ENCODE measurements around the gene DNAH14. TPM values are rescaled to one million over a fixed set of nuclear protein-coding genes. Genes with fewer than 3 reads are reported as not detected.
A peak's percentile ranks its signal among the peaks of the same experiment; 100 is the strongest.

The DNAH14 gene
- polyA plus RNA-seq, 2 of the 4 experiments (the other 2 are of a cell fraction), result 15.9 to 35.8 TPM

DNA sequence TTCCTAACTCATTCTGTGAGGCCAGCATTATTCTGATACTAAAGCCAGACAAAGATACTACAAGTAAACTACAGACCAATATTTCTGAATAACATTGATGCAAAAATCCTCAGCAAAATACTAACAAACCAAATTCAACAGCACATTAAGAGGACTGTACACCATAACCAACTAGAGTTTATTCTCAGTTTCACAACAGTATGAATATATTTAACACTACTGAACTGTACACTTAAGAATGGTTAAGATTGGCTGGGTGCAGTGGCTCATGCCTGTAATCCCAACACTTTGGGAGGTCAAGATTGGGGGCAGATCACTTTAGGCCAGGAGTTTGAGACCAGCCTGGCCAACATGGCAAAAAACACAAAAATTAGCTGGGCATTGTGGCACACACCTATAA is 421.4 kb downstream of the DNAH14 start:
- ATAC-seq, result no peak
- Histone ChIP-seq H3K9me3 (no peaks in the 10 kb centered on the region), H3K27ac (no peak overlapping the region), H3K4me1 (no peaks in the 10 kb centered on the region), H3K4me2 (no peak overlapping the region), H3K4me3 (no peak overlapping the region)
- no peak for FAIRE-seq
- ChIA-PET CTCF (interaction anchor here (0.6 to 0.7 kb wide), 2 partner anchors 27 to 131 kb away, joined by 3 read pairs; no protein-coding TSS in a partner anchor), POLR2A (no interaction called here)
- TF ChIP-seq ZSCAN20 (CRISPR knock-in tag; IDR thresholded peaks at IDR 0.05), result no peak
- no peak for DNase-seq (ENCODE audit: low read depth in 1 of 2, low spot score in 1 of 2)

DNA sequence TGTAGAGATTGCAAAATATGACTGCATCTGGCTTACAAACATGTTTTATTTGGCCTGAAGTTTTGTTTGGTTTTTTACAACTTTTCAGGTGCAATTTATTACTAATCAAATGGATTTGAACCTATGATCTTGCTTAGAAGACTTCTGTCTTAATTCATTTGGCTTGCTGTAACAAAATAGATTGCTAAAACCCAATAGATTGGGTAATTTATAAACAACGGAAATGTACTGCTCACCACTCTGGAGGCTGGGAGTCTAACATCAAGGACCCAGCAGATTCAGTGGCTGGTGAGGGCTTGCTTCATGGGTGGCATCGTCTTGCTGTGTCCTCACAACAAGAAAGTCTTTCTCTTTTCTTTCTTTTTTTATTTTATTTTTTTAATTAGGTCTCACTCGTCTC is 425.4 kb downstream of the DNAH14 start:
- ChIA-PET POLR2A (no interaction called here), CTCF (no interaction called here)
- no peak for DNase-seq (ENCODE audit: low read depth in 1 of 2, low spot score in 1 of 2)
- TF ChIP-seq RARB (CRISPR knock-in tag; IDR thresholded peaks at IDR 0.05) (no peak), CHD4 (IDR thresholded peaks at IDR 0.05; ENCODE audit: borderline replicate concordance) (no peak), HOXB5 (CRISPR knock-in tag; IDR thresholded peaks at IDR 0.05) (no peak), POLR2A (IDR thresholded peaks at IDR 0.05; ENCODE audit: low read length) (no peak), SREBF2 (IDR thresholded peaks at IDR 0.05) (no peak)
- WGBS (ENCODE audit: missing lambda C conversion rate), result 38% methylated on average over 3 of the region's 3 CpGs
- Histone ChIP-seq H3K27ac (no peak overlapping the region), H3K4me3 (no peak overlapping the region), H3K9me3 (no peaks in the 10 kb centered on the region), H3K4me1 (no peaks in the 10 kb centered on the region), H3K4me2 (no peak overlapping the region)
- ATAC-seq, result no peak
- no peak for FAIRE-seq

DNA sequence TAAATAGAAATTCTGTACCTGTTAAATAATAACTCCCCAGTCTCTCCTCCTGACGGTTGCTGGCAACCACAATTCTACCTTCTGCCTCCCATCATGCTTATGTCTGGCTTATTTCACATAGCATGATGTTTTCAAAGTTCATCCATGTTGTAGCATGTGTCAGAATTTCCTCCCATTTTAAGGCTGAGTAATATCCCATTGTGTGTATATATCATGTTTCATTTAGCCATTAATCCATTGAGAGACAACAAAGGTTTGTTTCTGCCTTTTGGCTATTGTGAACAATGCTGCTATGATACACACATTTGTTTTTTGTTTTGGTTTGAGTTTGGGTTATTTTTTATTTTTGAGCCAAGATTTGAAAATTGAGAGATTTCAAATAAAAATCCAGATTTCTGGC is 426.4 kb downstream of the DNAH14 start:
- TF ChIP-seq RARB (CRISPR knock-in tag; IDR thresholded peaks at IDR 0.05) (no peak), TFCP2L1 (CRISPR knock-in tag; IDR thresholded peaks at IDR 0.05) (no peak), MAZ (IDR thresholded peaks at IDR 0.05; ENCODE audit: borderline replicate concordance, low read depth, low read length) (no peak), KDM1A (IDR thresholded peaks at IDR 0.05; ENCODE audit: low read depth) (no peak), JUNB (IDR thresholded peaks at IDR 0.05) (no peak), KDM5A (IDR thresholded peaks at IDR 0.05) (no peak), HOXB13 (CRISPR knock-in tag; IDR thresholded peaks at IDR 0.05; ENCODE audit: low read depth) (no peak), POLR2AphosphoS2 (conservative IDR thresholded peaks at IDR 0.05; ENCODE audit: low read length) (no peak), SREBF2 (IDR thresholded peaks at IDR 0.05) (no peak), JUN (IDR thresholded peaks at IDR 0.05) (no peak), HOXB5 (CRISPR knock-in tag; IDR thresholded peaks at IDR 0.05) (no peak), EHMT2 (IDR thresholded peaks at IDR 0.05; ENCODE audit: low read depth) (no peak)
- TF ChIP-seq, protein P1, sequence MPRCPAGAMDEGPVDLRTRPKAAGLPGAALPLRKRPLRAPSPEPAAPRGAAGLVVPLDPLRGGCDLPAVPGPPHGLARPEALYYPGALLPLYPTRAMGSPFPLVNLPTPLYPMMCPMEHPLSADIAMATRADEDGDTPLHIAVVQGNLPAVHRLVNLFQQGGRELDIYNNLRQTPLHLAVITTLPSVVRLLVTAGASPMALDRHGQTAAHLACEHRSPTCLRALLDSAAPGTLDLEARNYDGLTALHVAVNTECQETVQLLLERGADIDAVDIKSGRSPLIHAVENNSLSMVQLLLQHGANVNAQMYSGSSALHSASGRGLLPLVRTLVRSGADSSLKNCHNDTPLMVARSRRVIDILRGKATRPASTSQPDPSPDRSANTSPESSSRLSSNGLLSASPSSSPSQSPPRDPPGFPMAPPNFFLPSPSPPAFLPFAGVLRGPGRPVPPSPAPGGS (IDR thresholded peaks at IDR 0.05), result no peak
- TF ChIP-seq, protein P2, sequence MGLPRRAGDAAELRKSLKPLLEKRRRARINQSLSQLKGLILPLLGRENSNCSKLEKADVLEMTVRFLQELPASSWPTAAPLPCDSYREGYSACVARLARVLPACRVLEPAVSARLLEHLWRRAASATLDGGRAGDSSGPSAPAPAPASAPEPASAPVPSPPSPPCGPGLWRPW (IDR thresholded peaks at IDR 0.05), result no peak
- TF ChIP-seq, protein P3, sequence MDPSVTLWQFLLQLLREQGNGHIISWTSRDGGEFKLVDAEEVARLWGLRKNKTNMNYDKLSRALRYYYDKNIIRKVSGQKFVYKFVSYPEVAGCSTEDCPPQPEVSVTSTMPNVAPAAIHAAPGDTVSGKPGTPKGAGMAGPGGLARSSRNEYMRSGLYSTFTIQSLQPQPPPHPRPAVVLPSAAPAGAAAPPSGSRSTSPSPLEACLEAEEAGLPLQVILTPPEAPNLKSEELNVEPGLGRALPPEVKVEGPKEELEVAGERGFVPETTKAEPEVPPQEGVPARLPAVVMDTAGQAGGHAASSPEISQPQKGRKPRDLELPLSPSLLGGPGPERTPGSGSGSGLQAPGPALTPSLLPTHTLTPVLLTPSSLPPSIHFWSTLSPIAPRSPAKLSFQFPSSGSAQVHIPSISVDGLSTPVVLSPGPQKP (IDR thresholded peaks at IDR 0.05; ENCODE audit: low read depth, low read length), result no peak
- TF ChIP-seq, protein P4, sequence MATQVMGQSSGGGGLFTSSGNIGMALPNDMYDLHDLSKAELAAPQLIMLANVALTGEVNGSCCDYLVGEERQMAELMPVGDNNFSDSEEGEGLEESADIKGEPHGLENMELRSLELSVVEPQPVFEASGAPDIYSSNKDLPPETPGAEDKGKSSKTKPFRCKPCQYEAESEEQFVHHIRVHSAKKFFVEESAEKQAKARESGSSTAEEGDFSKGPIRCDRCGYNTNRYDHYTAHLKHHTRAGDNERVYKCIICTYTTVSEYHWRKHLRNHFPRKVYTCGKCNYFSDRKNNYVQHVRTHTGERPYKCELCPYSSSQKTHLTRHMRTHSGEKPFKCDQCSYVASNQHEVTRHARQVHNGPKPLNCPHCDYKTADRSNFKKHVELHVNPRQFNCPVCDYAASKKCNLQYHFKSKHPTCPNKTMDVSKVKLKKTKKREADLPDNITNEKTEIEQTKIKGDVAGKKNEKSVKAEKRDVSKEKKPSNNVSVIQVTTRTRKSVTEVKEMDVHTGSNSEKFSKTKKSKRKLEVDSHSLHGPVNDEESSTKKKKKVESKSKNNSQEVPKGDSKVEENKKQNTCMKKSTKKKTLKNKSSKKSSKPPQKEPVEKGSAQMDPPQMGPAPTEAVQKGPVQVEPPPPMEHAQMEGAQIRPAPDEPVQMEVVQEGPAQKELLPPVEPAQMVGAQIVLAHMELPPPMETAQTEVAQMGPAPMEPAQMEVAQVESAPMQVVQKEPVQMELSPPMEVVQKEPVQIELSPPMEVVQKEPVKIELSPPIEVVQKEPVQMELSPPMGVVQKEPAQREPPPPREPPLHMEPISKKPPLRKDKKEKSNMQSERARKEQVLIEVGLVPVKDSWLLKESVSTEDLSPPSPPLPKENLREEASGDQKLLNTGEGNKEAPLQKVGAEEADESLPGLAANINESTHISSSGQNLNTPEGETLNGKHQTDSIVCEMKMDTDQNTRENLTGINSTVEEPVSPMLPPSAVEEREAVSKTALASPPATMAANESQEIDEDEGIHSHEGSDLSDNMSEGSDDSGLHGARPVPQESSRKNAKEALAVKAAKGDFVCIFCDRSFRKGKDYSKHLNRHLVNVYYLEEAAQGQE (IDR thresholded peaks at IDR 0.05), result no peak
- TF ChIP-seq, protein P5, sequence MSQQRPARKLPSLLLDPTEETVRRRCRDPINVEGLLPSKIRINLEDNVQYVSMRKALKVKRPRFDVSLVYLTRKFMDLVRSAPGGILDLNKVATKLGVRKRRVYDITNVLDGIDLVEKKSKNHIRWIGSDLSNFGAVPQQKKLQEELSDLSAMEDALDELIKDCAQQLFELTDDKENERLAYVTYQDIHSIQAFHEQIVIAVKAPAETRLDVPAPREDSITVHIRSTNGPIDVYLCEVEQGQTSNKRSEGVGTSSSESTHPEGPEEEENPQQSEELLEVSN (IDR thresholded peaks at IDR 0.05; ENCODE audit: borderline replicate concordance, low read depth), result no peak
- peak; percentile 13 for FAIRE-seq
- ChIA-PET POLR2A (no interaction called here), CTCF (interaction anchor here (2.9 kb wide), 1 partner anchor 37 kb away, joined by 11 read pairs; no protein-coding TSS in a partner anchor)
- no peak for ATAC-seq
- no peak for DNase-seq (ENCODE audit: low read depth in 1 of 2, low spot score in 1 of 2)
- no peaks in the 10 kb centered on the region for H3K9me3 ChIP-seq
- no peak overlapping the region for H3K4me2 ChIP-seq
- no peak overlapping the region for H3K27ac ChIP-seq
- no peak overlapping the region for H3K4me3 ChIP-seq
- WGBS (ENCODE audit: missing lambda C conversion rate), result 32% methylated on average over 1 of the region's 1 CpG
- H3K4me1 ChIP-seq, result no peaks in the 10 kb centered on the region

Data from A549 (cell line).